Measurements from ENCODE around the gene FAM131B.

FAM131B gene

GRCh38 chr7:143398616-143399015 lies 36.1 kb upstream of the FAM131B start (continued):
- TF ChIP-seq PATZ1 (CRISPR knock-in tag; IDR thresholded peaks at IDR 0.05; ENCODE audit: borderline replicate concordance): no peak
- TF ChIP-seq SNAI2 (CRISPR knock-in tag; IDR thresholded peaks at IDR 0.05): no peak
- TF ChIP-seq ZNF8 (CRISPR knock-in tag; IDR thresholded peaks at IDR 0.05): no peak
- TF ChIP-seq ARNTL (CRISPR knock-in tag; IDR thresholded peaks at IDR 0.05; ENCODE audit: borderline replicate concordance, low read depth): no peak
- TF ChIP-seq TCF4 (CRISPR knock-in tag; IDR thresholded peaks at IDR 0.05; ENCODE audit: borderline replicate concordance): no peak
- TF ChIP-seq RARB (CRISPR knock-in tag; IDR thresholded peaks at IDR 0.05): no peak

- no peak for TF ChIP-seq CSRNP3 (CRISPR knock-in tag; IDR thresholded peaks at IDR 0.05)
- TF ChIP-seq ISL1 (CRISPR knock-in tag; IDR thresholded peaks at IDR 0.05): no peak
- no peak for TF ChIP-seq ZNF8 (CRISPR knock-in tag; IDR thresholded peaks at IDR 0.05)
- TF ChIP-seq SNAI2 (CRISPR knock-in tag; IDR thresholded peaks at IDR 0.05): no peak
- TF ChIP-seq GLIS3 (CRISPR knock-in tag; IDR thresholded peaks at IDR 0.05): no peak
- TF ChIP-seq RARB (CRISPR knock-in tag; IDR thresholded peaks at IDR 0.05): no peak
- no peak for TF ChIP-seq TSHZ2 (CRISPR knock-in tag; IDR thresholded peaks at IDR 0.05)
- no peak for TF ChIP-seq ZNF565 (CRISPR knock-in tag; conservative IDR thresholded peaks at IDR 0.05; ENCODE audit: low read depth)
- TF ChIP-seq POU6F1 (CRISPR knock-in tag; IDR thresholded peaks at IDR 0.05; ENCODE audit: borderline replicate concordance, low read depth): no peak
- TF ChIP-seq PATZ1 (CRISPR knock-in tag; IDR thresholded peaks at IDR 0.05; ENCODE audit: borderline replicate concordance): no peak
- TF ChIP-seq ZNF70 (CRISPR knock-in tag; IDR thresholded peaks at IDR 0.05): no peak
- TF ChIP-seq PPARA (CRISPR knock-in tag; IDR thresholded peaks at IDR 0.05; ENCODE audit: borderline replicate concordance): no peak
- no peak for TF ChIP-seq ZC3H10 (CRISPR knock-in tag; IDR thresholded peaks at IDR 0.05)
- no peak for TF ChIP-seq BACH2 (CRISPR knock-in tag; IDR thresholded peaks at IDR 0.05; ENCODE audit: borderline replicate concordance)
- no peak for TF ChIP-seq TOX (CRISPR knock-in tag; IDR thresholded peaks at IDR 0.05; ENCODE audit: borderline replicate concordance)
- TF ChIP-seq TCF4 (CRISPR knock-in tag; IDR thresholded peaks at IDR 0.05; ENCODE audit: borderline replicate concordance): no peak
- ATAC-seq: no peak
These were observed 35.4 kb upstream of the FAM131B start for GRCh38 chr7:143397710-143398530.

All from SK-N-SH treated with all-trans-retinoic acid at 6 μM for 48 hours (cell line).